ENCODE measurements around the gene CCNG1. TPM values are rescaled to one million over a fixed set of nuclear protein-coding genes. Genes with fewer than 3 reads are reported as not detected.
"Not testable (repeated sequence)": the region's sequence is repeated elsewhere in the genome, so short reads cannot be mapped to it uniquely, and the experiment has no call there.

Gene CCNG1
- total RNA-seq, 4 donors from 2014 or later, result 51.8 to 112 (median 69.2) TPM

DNA sequence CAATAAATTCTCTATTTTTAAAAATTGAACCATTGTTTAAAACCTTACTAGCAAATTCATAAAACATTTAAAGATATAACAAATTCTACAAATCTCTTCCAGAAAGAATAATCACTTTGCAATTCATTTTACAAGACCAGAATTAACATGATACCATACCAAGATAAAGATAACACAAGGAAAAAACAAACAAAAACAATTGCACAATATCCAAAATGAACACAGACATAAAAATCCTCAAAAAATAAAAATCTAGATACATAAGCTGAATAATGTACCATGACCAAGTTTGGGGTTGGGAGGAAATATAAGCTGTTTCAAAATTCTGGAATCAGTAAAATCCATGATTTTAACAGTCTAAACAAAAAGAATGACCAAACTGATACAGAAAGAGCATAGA is 11.1 kb downstream of the CCNG1 start:
- H3K4me3 ChIP-seq, result no peak overlapping the region
- H3K9me3 ChIP-seq, result no peaks in the 10 kb centered on the region
- DNase-seq, result no peak
- H3K36me3 ChIP-seq, result peaks cover 3 to 94% (median 6%) of the 10 kb centered on the region in 3 donors
- no peak overlapping the region for H3K27ac ChIP-seq
- TF ChIP-seq, protein P1, sequence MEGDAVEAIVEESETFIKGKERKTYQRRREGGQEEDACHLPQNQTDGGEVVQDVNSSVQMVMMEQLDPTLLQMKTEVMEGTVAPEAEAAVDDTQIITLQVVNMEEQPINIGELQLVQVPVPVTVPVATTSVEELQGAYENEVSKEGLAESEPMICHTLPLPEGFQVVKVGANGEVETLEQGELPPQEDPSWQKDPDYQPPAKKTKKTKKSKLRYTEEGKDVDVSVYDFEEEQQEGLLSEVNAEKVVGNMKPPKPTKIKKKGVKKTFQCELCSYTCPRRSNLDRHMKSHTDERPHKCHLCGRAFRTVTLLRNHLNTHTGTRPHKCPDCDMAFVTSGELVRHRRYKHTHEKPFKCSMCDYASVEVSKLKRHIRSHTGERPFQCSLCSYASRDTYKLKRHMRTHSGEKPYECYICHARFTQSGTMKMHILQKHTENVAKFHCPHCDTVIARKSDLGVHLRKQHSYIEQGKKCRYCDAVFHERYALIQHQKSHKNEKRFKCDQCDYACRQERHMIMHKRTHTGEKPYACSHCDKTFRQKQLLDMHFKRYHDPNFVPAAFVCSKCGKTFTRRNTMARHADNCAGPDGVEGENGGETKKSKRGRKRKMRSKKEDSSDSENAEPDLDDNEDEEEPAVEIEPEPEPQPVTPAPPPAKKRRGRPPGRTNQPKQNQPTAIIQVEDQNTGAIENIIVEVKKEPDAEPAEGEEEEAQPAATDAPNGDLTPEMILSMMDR (IDR thresholded peaks at IDR 0.05), result no peak
- TF ChIP-seq POLR2A (IDR thresholded peaks at IDR 0.05), result no peak
- intact Hi-C loops (cut with DNase I), result no loop called here
- no peaks in the 10 kb centered on the region for H3K27me3 ChIP-seq
- H3K4me1 ChIP-seq, result no peaks in the 10 kb centered on the region

DNA sequence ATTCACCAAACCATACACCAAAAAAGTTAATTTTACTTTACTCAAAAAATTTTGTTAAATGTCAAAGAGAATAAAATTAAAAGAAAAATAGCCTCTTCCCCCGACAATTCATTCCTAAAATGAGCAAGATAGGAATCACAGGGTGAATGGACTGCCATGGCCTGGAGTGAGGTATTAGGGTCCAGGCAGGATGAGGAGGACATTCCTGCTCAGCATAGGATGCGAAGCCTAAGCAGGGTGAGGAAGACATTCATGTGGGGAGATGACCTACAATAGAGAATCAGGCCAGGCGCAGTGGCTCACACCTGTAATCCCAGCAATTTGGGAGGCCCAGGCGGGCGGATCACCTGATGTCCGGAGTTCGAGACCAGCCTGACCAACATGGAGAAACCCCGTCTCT is 14.1 kb downstream of the CCNG1 start:
- DNase-seq, result no peak
- no peaks in the 10 kb centered on the region for H3K27me3 ChIP-seq
- H3K9me3 ChIP-seq, result no peaks in the 10 kb centered on the region
- peaks cover 0 to 94% (median 6%) of the 10 kb centered on the region in 3 donors for H3K36me3 ChIP-seq
- WGBS, 2 donors, result 96 to 97% methylated on average over 8 of the region's 8 CpGs
- H3K4me1 ChIP-seq, result no peaks in the 10 kb centered on the region
- intact Hi-C loops (cut with DNase I), result loop anchor here (10.0 kb wide), 1 partner anchor 63 kb away; no protein-coding TSS in a partner anchor
- no peak overlapping the region for H3K27ac ChIP-seq
- no peak overlapping the region for H3K4me3 ChIP-seq
- no peak for TF ChIP-seq POLR2A (IDR thresholded peaks at IDR 0.05)
- TF ChIP-seq, protein P1 (IDR thresholded peaks at IDR 0.05), result no peak

DNA sequence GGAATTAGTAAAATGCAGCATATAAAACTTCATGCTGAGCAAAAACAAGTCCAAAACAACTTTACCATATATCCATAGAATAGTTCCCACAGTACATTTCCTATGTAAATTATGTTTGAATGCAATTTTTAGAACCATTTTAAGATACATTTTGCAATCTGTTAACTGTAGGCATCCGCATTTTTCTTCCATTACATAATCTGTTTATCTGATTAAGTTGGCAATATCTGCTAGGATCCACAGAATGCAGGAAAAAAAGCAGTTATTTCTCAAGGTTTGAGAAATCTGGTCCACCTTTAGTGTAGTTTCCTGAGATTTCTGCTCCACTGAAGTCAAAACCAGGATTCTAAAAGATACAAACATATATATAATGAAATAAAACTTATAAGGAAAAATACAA is 16.3 kb downstream of the CCNG1 start:
- WGBS, 2 donors, result 84 to 87% methylated on average over 1 of the region's 1 CpG
- H3K27ac ChIP-seq, result no peak overlapping the region

DNA sequence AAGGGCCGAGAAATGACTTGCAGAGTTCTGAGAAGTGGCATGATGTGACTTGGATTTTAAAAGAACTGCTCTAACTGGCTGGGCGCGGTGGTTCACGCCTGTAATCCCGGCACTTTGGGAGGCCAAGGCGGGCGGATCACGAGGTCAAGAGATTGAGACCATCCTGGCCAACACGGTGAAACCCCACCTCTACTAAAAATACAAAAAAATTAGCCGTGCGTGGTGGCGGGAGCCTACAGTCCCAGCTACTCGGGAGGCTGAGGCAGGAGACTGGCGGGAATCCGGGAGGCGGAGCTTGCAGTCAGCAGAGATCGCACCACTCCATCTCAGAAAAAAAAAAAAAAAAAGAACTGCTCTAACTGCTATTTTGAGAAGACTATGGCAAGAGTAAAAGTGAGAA is 18.0 kb downstream of the CCNG1 start:
- H3K27ac ChIP-seq, DNase-seq, H3K4me3 ChIP-seq, H3K9me3 ChIP-seq, H3K27me3 ChIP-seq: not testable (repeated sequence)
- peaks cover 5 to 19% (median 5%) of the 10 kb centered on the region in 3 donors for H3K4me1 ChIP-seq
- H3K36me3 ChIP-seq, result peaks cover 0 to 61% (median 0%) of the 10 kb centered on the region in 3 donors
- 95% methylated on average over 13 to 17 of the region's 17 CpGs for WGBS, 2 donors
- intact Hi-C loops (cut with DNase I), result loop anchor here (10.0 kb wide), 1 partner anchor 59 kb away; no protein-coding TSS in a partner anchor

More for the DNA sequence above, 16.3 kb downstream of the CCNG1 start:
- intact Hi-C loops (cut with DNase I), result loop anchor here (10.0 kb wide), 1 partner anchor 61 kb away; no protein-coding TSS in a partner anchor
- no peaks in the 10 kb centered on the region for H3K9me3 ChIP-seq
- DNase-seq, result no peak
- no peaks in the 10 kb centered on the region for H3K27me3 ChIP-seq
- TF ChIP-seq, protein P1 (IDR thresholded peaks at IDR 0.05), result no peak
- TF ChIP-seq POLR2A (IDR thresholded peaks at IDR 0.05), result no peak
- H3K4me1 ChIP-seq, result peaks cover 0 to 13% (median 4%) of the 10 kb centered on the region in 3 donors
- peaks cover 0 to 76% (median 0%) of the 10 kb centered on the region in 3 donors for H3K36me3 ChIP-seq
- no peak overlapping the region for H3K4me3 ChIP-seq

DNA sequence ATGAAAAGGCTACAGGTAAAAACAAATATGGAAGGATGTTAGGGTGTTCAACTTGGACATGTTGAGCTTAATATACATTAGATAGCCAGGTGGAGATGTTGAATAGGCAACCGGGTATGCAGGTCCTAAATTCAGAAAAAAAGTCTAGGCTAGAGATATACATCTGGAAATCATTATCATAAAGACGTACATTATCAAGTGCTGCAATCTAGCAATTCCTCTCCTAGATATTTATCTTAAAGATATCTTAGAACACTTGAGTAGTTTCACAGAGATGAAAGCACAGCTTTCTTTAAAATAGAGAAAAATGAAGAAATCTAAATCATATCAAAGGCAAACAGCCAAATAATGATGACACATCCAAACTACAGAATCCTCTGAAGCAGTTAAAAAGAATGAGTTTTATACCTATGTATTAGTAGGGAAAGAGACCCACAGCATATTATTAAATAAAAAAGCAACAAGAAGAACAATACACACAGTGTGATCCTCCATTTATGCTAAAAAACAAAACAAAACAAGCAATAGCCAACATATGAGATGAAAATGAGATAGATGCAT is 18.7 kb downstream of the CCNG1 start:
- Histone ChIP-seq H3K27me3 (no peaks in the 10 kb centered on the region), H3K4me3 (no peak overlapping the region), H3K36me3 (peaks cover 0 to 57% (median 0%) of the 10 kb centered on the region in 3 donors), H3K27ac (no peak overlapping the region), H3K4me1 (peaks cover 10 to 26% (median 11%) of the 10 kb centered on the region in 3 donors), H3K9me3 (no peaks in the 10 kb centered on the region)
- intact Hi-C loops (cut with DNase I), result loop anchor here (10.0 kb wide), 1 partner anchor 59 kb away; no protein-coding TSS in a partner anchor
- WGBS, 2 donors, result 87 to 90% methylated on average over 2 of the region's 2 CpGs
- TF ChIP-seq, protein P1 (IDR thresholded peaks at IDR 0.05), result no peak
- no peak for TF ChIP-seq POLR2A (IDR thresholded peaks at IDR 0.05)
- no peak for DNase-seq

Data from esophagus squamous epithelium (tissue), 5 donors.